Caco-2 (cell line): ENCODE measurements around the gene ST6GALNAC5. TPM values are rescaled to one million over a fixed set of nuclear protein-coding genes. Genes with fewer than 3 reads are reported as not detected.

ENCODE experiments used
- BruUV-seq: library from RNA; stranded (reverse); fragments of 400-500 nt; replicated peaks from 2 replicates; lab custom pipeline; 2021; lab: Mats Ljungman, UMichigan
- CTCF ChIA-PET: fragments of 300-600 bp; sonication (Branson Sonifier 250); formaldehyde crosslinking; loops from one replicate; lab custom pipeline; 2022; ENCODE audit warnings: antibody characterized with exemption; lab: Charles Lee
- POLR2A ChIA-PET: fragments of 300-600 bp; sonication (Branson Sonifier 250); formaldehyde crosslinking; loops from one replicate; lab custom pipeline; 2022; ENCODE audit warnings: antibody characterized with exemption; lab: Charles Lee
- DNase-seq, 2 experiments: peaks; one replicate each; pipeline versions ENCODE4 v3.0.0 to v3.0.0-alpha.2; 2020 to 2022
- H3K27me3 ChIP-seq: replicated peaks from 2 replicates; pipeline ENCODE4 v1.6.0; 2011; ENCODE audit warnings: low read length; ENCODE audit not compliant: control insufficient read depth, insufficient read depth
- H3K36me3 ChIP-seq: 2 replicates; pipeline ENCODE4 v1.5.1; 2011; ENCODE audit warnings: low read length; ENCODE audit not compliant: control insufficient read depth, insufficient read depth
- H3K4me1 ChIP-seq: fragments of 250-450 bp; sonication (Bioruptor Pico); 2 replicates; pipeline ENCODE4 v1.5.1; 2020; ENCODE audit warnings: mild to moderate bottlenecking
- H3K4me3 ChIP-seq: 2 replicates; pipeline ENCODE4 v1.5.1; 2011; ENCODE audit warnings: low read depth, mild to moderate bottlenecking, control low read depth, low read length
- H3K9me3 ChIP-seq: fragments of 250-450 bp; sonication (Bioruptor Pico); 2 replicates; pipeline ENCODE4 v1.5.1; 2020; ENCODE audit warnings: mild to moderate bottlenecking, moderate library complexity
- H3K27ac Mint-ChIP-seq: one replicate; pipeline ENCODE4 v1.8.0; 2022; ENCODE audit warnings: mixed read lengths; ENCODE audit not compliant: unreplicated experiment
- H3K27me3 Mint-ChIP-seq: one replicate; pipeline ENCODE4 v1.8.0; 2022; ENCODE audit warnings: mixed read lengths; ENCODE audit not compliant: insufficient read depth, unreplicated experiment
- H3K36me3 Mint-ChIP-seq: one replicate; pipeline ENCODE4 v1.8.0; 2022; ENCODE audit warnings: mild to moderate bottlenecking, mixed read lengths; ENCODE audit not compliant: insufficient read depth, unreplicated experiment
- H3K4me1 Mint-ChIP-seq: one replicate; pipeline ENCODE4 v1.8.0; 2022; ENCODE audit warnings: low read depth, mixed read lengths; ENCODE audit not compliant: unreplicated experiment
- H3K4me3 Mint-ChIP-seq: one replicate; pipeline ENCODE4 v1.8.0; 2022; ENCODE audit warnings: mild to moderate bottlenecking, moderate library complexity, mixed read lengths; ENCODE audit not compliant: unreplicated experiment
- H3K9me3 Mint-ChIP-seq: one replicate; pipeline ENCODE4 v1.8.0; 2022; ENCODE audit warnings: mixed read lengths; ENCODE audit not compliant: unreplicated experiment
- intact Hi-C: fragments of 100-400 bp; cut with micrococcal nuclease; formaldehyde crosslinking; loops from one replicate; pipeline ENCODE4 v1.10.0; 2022; ENCODE audit not compliant: unreplicated experiment
- total RNA-seq: library from RNA; stranded (reverse); gene quantifications from 2 replicates; pipeline ENCODE4 v1.2.3, GENCODE V29; 2022
- TF ChIP-seq, protein P1 (sequence below), 2 experiments: fragments of 200-600 bp in 1 of 2; IDR thresholded peaks; 1 replicate in 1 of 2; 2 replicates in 1 of 2; pipeline versions ENCODE4 v1.5.1 to v1.8.0; 2011 to 2022; ENCODE audit warnings: antibody characterized with exemption in 1 of 2, control low read depth in 1 of 2, inconsistent platforms in 1 of 2, low read depth in 1 of 2, low read length in 1 of 2, mild to moderate bottlenecking in 1 of 2, moderate library complexity in 1 of 2; ENCODE audit not compliant: insufficient read depth in 1 of 2, severe bottlenecking in 1 of 2, unreplicated experiment in 1 of 2

Gene ST6GALNAC5
- total RNA-seq, 1 experiment from 2014 or later = 0.09 TPM

DNA sequence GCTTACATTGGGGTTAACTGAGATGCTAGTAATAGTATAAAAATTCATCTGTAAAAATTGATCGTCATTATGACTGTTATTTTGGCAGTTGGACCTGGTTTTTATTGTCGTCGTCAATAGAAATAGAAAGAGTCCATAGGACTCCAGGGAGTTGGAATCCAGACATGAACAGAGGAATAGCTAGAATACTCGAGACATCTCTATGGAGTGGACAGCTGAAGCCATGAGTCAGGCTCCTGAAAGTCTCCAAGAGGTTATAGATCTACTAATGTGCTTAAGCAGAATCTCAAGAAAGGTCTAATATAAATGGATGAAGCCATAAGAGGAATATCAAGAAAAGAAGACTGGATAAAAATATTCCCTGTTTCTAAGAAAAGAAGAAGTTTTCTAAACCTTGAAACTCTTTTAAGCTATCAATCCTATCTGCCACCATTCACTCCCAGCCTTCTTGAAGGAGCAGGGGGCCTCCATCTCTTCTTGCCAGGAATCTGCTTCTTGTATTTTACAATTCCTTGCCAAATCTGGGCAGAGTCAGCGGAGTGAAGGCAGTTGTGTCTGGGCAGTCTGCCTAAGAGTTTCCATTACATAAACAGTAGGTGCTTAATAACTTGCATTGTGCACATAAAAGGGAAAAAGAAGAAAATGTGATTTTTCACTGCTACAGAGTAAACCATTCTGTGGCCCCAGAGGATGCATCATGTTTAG is 163.3 kb downstream of the ST6GALNAC5 start:
- ChIA-PET POLR2A (no interaction called here), CTCF (no interaction called here)
- BruUV-seq = no TSS peak
- no peaks in the 10 kb centered on the region for H3K36me3 ChIP-seq
- H3K27me3 ChIP-seq = no peaks in the 10 kb centered on the region
- H3K4me1 ChIP-seq = no peaks in the 10 kb centered on the region
- no peaks in the 10 kb centered on the region for H3K9me3 Mint-ChIP-seq
- H3K4me3 ChIP-seq = no peak overlapping the region
- H3K9me3 ChIP-seq = no peaks in the 10 kb centered on the region
- TF ChIP-seq, protein P1, sequence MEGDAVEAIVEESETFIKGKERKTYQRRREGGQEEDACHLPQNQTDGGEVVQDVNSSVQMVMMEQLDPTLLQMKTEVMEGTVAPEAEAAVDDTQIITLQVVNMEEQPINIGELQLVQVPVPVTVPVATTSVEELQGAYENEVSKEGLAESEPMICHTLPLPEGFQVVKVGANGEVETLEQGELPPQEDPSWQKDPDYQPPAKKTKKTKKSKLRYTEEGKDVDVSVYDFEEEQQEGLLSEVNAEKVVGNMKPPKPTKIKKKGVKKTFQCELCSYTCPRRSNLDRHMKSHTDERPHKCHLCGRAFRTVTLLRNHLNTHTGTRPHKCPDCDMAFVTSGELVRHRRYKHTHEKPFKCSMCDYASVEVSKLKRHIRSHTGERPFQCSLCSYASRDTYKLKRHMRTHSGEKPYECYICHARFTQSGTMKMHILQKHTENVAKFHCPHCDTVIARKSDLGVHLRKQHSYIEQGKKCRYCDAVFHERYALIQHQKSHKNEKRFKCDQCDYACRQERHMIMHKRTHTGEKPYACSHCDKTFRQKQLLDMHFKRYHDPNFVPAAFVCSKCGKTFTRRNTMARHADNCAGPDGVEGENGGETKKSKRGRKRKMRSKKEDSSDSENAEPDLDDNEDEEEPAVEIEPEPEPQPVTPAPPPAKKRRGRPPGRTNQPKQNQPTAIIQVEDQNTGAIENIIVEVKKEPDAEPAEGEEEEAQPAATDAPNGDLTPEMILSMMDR (IDR thresholded peaks at IDR 0.05; ENCODE audit: insufficient read depth in 1 of 2, low read depth in 1 of 2, low read length in 1 of 2, severe bottlenecking in 1 of 2, unreplicated experiment in 1 of 2) = no peak
- no peak overlapping the region for H3K4me3 Mint-ChIP-seq
- H3K4me1 Mint-ChIP-seq = no peaks in the 10 kb centered on the region
- H3K27ac Mint-ChIP-seq = no peak overlapping the region
- H3K27me3 Mint-ChIP-seq = no peaks in the 10 kb centered on the region
- intact Hi-C loops = no loop called here
- H3K36me3 Mint-ChIP-seq = no peaks in the 10 kb centered on the region
- no peak for DNase-seq

DNA sequence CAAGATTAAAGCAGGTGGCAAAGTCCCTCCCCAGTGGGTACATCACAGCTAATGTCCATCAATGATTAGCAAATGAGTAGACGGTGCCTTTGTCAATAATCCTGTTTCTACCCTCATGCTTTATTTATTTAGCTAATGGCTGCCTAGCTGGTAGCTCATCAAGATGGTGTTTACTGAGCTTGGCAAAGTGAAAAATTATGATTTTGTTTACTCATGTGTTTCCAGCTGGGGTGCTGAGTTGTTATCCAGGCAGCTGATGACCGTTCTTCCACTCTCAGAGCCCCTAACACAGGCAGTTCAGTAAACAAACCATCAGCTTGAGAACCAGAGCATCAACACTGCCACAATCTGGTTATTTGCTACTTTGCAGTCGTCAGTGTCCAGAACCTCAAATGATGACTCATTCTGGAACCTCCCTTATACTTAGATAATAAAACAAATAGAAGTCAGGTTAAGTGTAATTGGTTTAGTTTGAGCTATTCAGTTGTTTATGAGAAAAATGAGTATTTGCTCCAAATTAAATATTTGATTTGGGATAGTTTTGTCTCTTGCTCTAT is 163.9 kb downstream of the ST6GALNAC5 start:
- H3K4me3 ChIP-seq = no peak overlapping the region
- Mint-ChIP-seq H3K4me1 (no peaks in the 10 kb centered on the region), H3K9me3 (no peaks in the 10 kb centered on the region), H3K27me3 (no peaks in the 10 kb centered on the region), H3K36me3 (no peaks in the 10 kb centered on the region), H3K27ac (no peak overlapping the region), H3K4me3 (no peak overlapping the region)
- ChIA-PET CTCF (no interaction called here), POLR2A (no interaction called here)
- no peaks in the 10 kb centered on the region for H3K27me3 ChIP-seq
- no peaks in the 10 kb centered on the region for H3K9me3 ChIP-seq
- H3K36me3 ChIP-seq = no peaks in the 10 kb centered on the region
- no peak for DNase-seq
- intact Hi-C loops = no loop called here
- BruUV-seq = no TSS peak
- no peaks in the 10 kb centered on the region for H3K4me1 ChIP-seq
- TF ChIP-seq, protein P1 (IDR thresholded peaks at IDR 0.05; ENCODE audit: insufficient read depth in 1 of 2, low read depth in 1 of 2, low read length in 1 of 2, severe bottlenecking in 1 of 2, unreplicated experiment in 1 of 2) = no peak

DNA sequence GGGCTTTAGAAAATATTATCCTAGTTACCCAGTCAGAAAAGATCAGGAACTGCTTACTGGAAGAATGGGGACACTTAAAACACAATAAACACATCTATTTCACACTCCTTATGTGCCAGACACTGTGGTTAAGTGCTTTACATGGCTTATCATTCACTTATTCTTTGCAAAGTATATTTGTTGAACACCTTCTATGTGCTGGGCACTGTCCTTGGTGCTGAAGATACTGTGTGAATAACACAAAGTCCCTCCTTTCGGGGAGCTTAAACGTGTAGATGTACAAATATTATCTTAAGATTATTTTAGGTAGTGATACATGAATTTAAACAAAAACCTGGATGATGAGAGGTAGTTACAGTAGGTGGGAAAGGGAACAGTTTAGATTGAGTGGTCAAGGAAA is 169.3 kb downstream of the ST6GALNAC5 start:
- TF ChIP-seq, protein P1 (IDR thresholded peaks at IDR 0.05; ENCODE audit: insufficient read depth in 1 of 2, low read depth in 1 of 2, low read length in 1 of 2, severe bottlenecking in 1 of 2, unreplicated experiment in 1 of 2) = no peak
- Histone ChIP-seq H3K4me3 (no peak overlapping the region), H3K9me3 (no peaks in the 10 kb centered on the region), H3K36me3 (no peaks in the 10 kb centered on the region), H3K27me3 (no peaks in the 10 kb centered on the region), H3K4me1 (no peaks in the 10 kb centered on the region)
- ChIA-PET POLR2A (no interaction called here), CTCF (no interaction called here)
- peak in 1 of 2 experiments; percentile 16 for DNase-seq
- H3K9me3 Mint-ChIP-seq = peaks cover 9% of the 10 kb centered on the region
- H3K36me3 Mint-ChIP-seq = peaks cover 7% of the 10 kb centered on the region
- intact Hi-C loops = no loop called here
- H3K4me3 Mint-ChIP-seq = no peak overlapping the region
- no peak overlapping the region for H3K27ac Mint-ChIP-seq
- BruUV-seq = no TSS peak
- no peaks in the 10 kb centered on the region for H3K27me3 Mint-ChIP-seq
- H3K4me1 Mint-ChIP-seq = no peaks in the 10 kb centered on the region
